T-helper 1 cell (primary cell): ENCODE data around the gene APOL2.
"Not testable (repeated sequence)": the region's sequence is repeated elsewhere in the genome, so short reads cannot be mapped to it uniquely, and the experiment has no call there.

Source experiments
- DNase-seq, 5 donors: peaks; one replicate each; pipeline ENCODE4 v3.0.0-alpha.2; 2012 to 2020

The APOL2 gene

GRCh38 chr22:36220451-36220921 lies 18.8 kb downstream of the APOL2 start:
- DNase-seq, result no peak

- DNase-seq, result no peak
These were observed 20.6 kb downstream of the APOL2 start for GRCh38 chr22:36218648-36219193.

- no peak for DNase-seq
These were observed 23.3 kb downstream of the APOL2 start for GRCh38 chr22:36215981-36216380.

- no peak for DNase-seq
These were observed 25.7 kb downstream of the APOL2 start for GRCh38 chr22:36213586-36213985.

- DNase-seq, result no peak
These were observed 26.4 kb downstream of the APOL2 start for GRCh38 chr22:36212901-36213300.

- no peak for DNase-seq
These were observed 28.0 kb downstream of the APOL2 start for GRCh38 chr22:36211237-36211861.

- no peak for DNase-seq
These were observed 29.1 kb downstream of the APOL2 start for GRCh38 chr22:36210224-36210623.

- not testable (repeated sequence) for DNase-seq
These were observed 29.8 kb downstream of the APOL2 start for GRCh38 chr22:36209488-36209908.

- DNase-seq, result no peak
These were observed 30.4 kb downstream of the APOL2 start for GRCh38 chr22:36208914-36209313.

GRCh38 chr22:36208162-36208765 lies 31.1 kb downstream of the APOL2 start:
- no peak for DNase-seq

GRCh38 chr22:36206255-36206654 lies 33.1 kb downstream of the APOL2 start:
- DNase-seq, result no peak

- DNase-seq, result not testable (repeated sequence)
These were observed 33.8 kb downstream of the APOL2 start for GRCh38 chr22:36205573-36205972.

- no peak for DNase-seq
These were observed 34.7 kb downstream of the APOL2 start for GRCh38 chr22:36204632-36205015.

- no peak for DNase-seq
These were observed 35.2 kb downstream of the APOL2 start for GRCh38 chr22:36204001-36204631.

GRCh38 chr22:36203441-36203840 lies 35.9 kb downstream of the APOL2 start:
- not testable (repeated sequence) for DNase-seq

GRCh38 chr22:36202906-36203305 lies 36.4 kb downstream of the APOL2 start:
- not testable (repeated sequence) for DNase-seq

GRCh38 chr22:36201630-36202319 lies 37.6 kb downstream of the APOL2 start, which contains the start of gene APOL4:
TSS of gene APOL4 (minus strand) at chr22:36201809. CDS start at chr22:36201734, 75 bp downstream.
- peak in 1 of 5 donors; percentile 53 for DNase-seq

GRCh38 chr22:36201025-36201424 lies 38.3 kb downstream of the APOL2 start:
- not testable (repeated sequence) for DNase-seq

- no peak for DNase-seq
These were observed 40.3 kb downstream of the APOL2 start for GRCh38 chr22:36199001-36199551.

GRCh38 chr22:36198536-36198935 lies 40.8 kb downstream of the APOL2 start:
- DNase-seq, result no peak

- peak in 1 of 5 donors; percentile 9 for DNase-seq
These were observed 41.7 kb downstream of the APOL2 start for GRCh38 chr22:36197514-36198146.

GRCh38 chr22:36197065-36197440 lies 42.3 kb downstream of the APOL2 start:
- no peak for DNase-seq
